Thyroid gland (tissue), 4 donors: ENCODE data around the gene RAB3GAP1.

Experiments
- CTCF ChIP-seq, 6 experiments: fragments of 200-600 bp in 3 of 6; fragments of 450-650 bp in 3 of 6; sonication (generic) in 3 of 6; IDR thresholded peaks; one replicate each; pipeline ENCODE4 v1.5.1; 2016 to 2019; ENCODE audit warnings: antibody characterized with exemption in 6 of 6, mild to moderate bottlenecking in 2 of 6, inconsistent platforms in 1 of 6, moderate library complexity in 1 of 6
- POLR2A ChIP-seq, 2 donors: fragments of 450-650 bp; IDR thresholded peaks; one replicate each; pipeline ENCODE4 v1.6.1; 2017; ENCODE audit warnings: antibody characterized with exemption in 2 of 2, mild to moderate bottlenecking in 2 of 2, moderate library complexity in 1 of 2

- TF ChIP-seq POLR2A (IDR thresholded peaks at IDR 0.05) (no peak), CTCF (IDR thresholded peaks at IDR 0.05) (no peak)
These were observed 22.5 kb upstream of the RAB3GAP1 start for GRCh38 chr2:135029481-135030134.
